T-helper 1 cell treated with Interleukin-12 subunit alpha and Interleukin-12 subunit beta and Interleukin-4 antibody, amounts not matched to agents 30 ng/mL and 1 ng/mL, for 36 hours (primary cell): Measurements from ENCODE around the gene PAIP1. TPM values are rescaled to one million over a fixed set of nuclear protein-coding genes. Genes with fewer than 3 reads are reported as not detected.

ENCODE experiments used
- intact Hi-C: fragments of 100-400 bp; cut with micrococcal nuclease; formaldehyde crosslinking; loops from one replicate; pipeline ENCODE4 v1.15.1; 2024
- total RNA-seq: library from RNA; stranded (reverse); gene quantifications from 2 replicates; pipeline ENCODE4 v1.2.3, GENCODE V29; 2022

The PAIP1 gene
- total RNA-seq, 1 donor from 2014 or later = 42.5 TPM

- intact Hi-C loops = no loop called here
These were observed 33.2 kb downstream of the PAIP1 start for GRCh38 chr5:43523662-43524072.

GRCh38 chr5:43520615-43521014, 36.3 kb downstream of the PAIP1 start:
- intact Hi-C loops = no loop called here

GRCh38 chr5:43515678-43516048, 41.2 kb downstream of the PAIP1 start:
- intact Hi-C loops = loop anchor here (1.0 to 10.0 kb wide), 16 partner anchors 17 to 1645 kb away; partner anchors contain the start of genes ANXA2R, HMGCS1, MRPS30 and OXCT1

GRCh38 chr5:43514816-43515677, 41.8 kb downstream of the PAIP1 start, which contains the start of gene C5orf34:
C5orf34 (minus strand) TSS chr5:43515148; CDS start chr5:43509339, 5,809 bp downstream.
- intact Hi-C loops = loop anchor here (1.0 to 10.0 kb wide), 17 partner anchors 18 to 1645 kb away; partner anchors contain the start of genes ANXA2R, HMGCS1, MRPS30 and NNT

- intact Hi-C loops = loop anchor here (1.0 to 10.0 kb wide), 6 partner anchors 18 to 1360 kb away; partner anchors contain the start of genes MRPS30 and NNT
These were observed 42.4 kb downstream of the PAIP1 start for GRCh38 chr5:43514471-43514815.

GRCh38 chr5:43514025-43514424, 42.9 kb downstream of the PAIP1 start:
- intact Hi-C loops = loop anchor here (1.0 to 10.0 kb wide), 6 partner anchors 19 to 1361 kb away; partner anchors contain the start of genes MRPS30 and NNT

GRCh38 chr5:43511062-43511461, 45.8 kb downstream of the PAIP1 start:
- intact Hi-C loops = loop anchor here (10.0 kb wide), 1 partner anchor 1364 kb away; no protein-coding TSS in a partner anchor

GRCh38 chr5:43498581-43498980, 58.3 kb downstream of the PAIP1 start:
- intact Hi-C loops = no loop called here

GRCh38 chr5:43497311-43498104, 59.4 kb downstream of the PAIP1 start:
- intact Hi-C loops = no loop called here

GRCh38 chr5:43491326-43491725, 65.6 kb downstream of the PAIP1 start:
- intact Hi-C loops = no loop called here

- intact Hi-C loops = loop anchor here (10.0 kb wide), 1 partner anchor 1318 kb away; the partner anchor contains the start of gene MRPS30
These were observed 70.5 kb downstream of the PAIP1 start for GRCh38 chr5:43486353-43486752.

- intact Hi-C loops = loop anchor here (2.0 to 10.0 kb wide), 3 partner anchors 293 to 1319 kb away; partner anchors contain the start of genes MRPS30 and NIM1K
These were observed 71.5 kb downstream of the PAIP1 start for GRCh38 chr5:43485406-43485805.

- intact Hi-C loops = loop anchor here (1.0 to 10.0 kb wide), 15 partner anchors 31 to 1580 kb away; partner anchors contain the start of genes C5orf34, HMGCS1, MRPS30 and NIM1K
These were observed 72.6 kb downstream of the PAIP1 start for GRCh38 chr5:43484106-43484849.

- intact Hi-C loops = loop anchor here (1.0 to 10.0 kb wide), 21 partner anchors 32 to 1579 kb away; partner anchors contain the start of genes C5orf34, HMGCS1, MRPS30 and NIM1K
These were observed 73.4 kb downstream of the PAIP1 start, which contains the start of gene TMEM267 for GRCh38 chr5:43483298-43484105. TMEM267 (minus strand) TSS chr5:43483865; CDS start chr5:43453969, 29,896 bp downstream.

GRCh38 chr5:43482490-43483297, 74.2 kb downstream of the PAIP1 start:
- intact Hi-C loops = loop anchor here (1.0 to 10.0 kb wide), 8 partner anchors 74 to 1558 kb away; partner anchors contain the start of genes MRPS30 and NNT
